KG1 (cell line): ENCODE data around the gene NALF2.

Experiments
- DNase-seq: peaks from one replicate; lab custom pipeline; 2025; lab: John Stamatoyannopoulos, UW

Gene NALF2

DNA sequence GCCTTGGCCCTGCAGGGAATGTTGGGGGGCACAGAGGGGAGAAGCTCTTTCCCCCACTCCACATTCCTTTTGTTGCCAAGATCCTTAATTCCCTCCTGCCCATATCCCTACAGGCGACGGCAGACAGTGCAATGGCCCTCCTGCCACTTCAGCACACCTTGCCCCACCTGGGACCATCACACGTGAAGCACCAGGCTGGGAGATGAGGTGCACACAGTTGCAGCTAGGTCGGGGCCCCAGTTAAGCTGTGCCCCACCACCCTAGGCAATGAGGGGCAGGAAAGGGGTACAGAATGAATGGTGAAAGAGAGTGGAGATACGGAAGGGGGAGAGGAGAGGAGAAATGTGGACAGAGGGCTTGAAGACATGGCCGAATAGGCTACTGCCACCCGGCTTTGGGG is 26.2 kb downstream of the NALF2 start:
- DNase-seq = no peak

GRCh38 chrX:69531031-69531755 is 27.1 kb downstream of the NALF2 start:
- no peak for DNase-seq

DNA sequence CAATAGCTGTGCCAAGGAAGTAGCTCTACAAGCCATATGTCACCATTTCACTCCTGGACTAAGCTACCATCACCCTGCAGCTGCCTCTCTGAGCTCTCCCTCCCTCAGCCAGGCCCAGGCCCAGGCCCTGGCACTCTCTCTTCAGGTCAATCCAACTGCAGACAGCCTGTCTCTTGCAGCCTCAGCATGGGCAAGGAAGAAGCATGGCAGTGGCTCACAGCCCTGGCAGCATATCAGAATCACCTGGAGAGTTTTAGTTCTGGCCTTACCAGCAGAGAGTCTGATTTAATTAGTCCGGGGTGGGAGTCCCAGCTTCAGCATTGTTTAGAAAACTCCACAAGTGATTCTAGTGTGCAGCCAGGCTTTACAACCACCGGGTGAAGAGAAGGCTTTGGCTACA is 31.5 kb downstream of the NALF2 start:
- no peak for DNase-seq

- DNase-seq = no peak
Observed at GRCh38 chrX:69538321-69538876, 34.3 kb downstream of the NALF2 start.

DNA sequence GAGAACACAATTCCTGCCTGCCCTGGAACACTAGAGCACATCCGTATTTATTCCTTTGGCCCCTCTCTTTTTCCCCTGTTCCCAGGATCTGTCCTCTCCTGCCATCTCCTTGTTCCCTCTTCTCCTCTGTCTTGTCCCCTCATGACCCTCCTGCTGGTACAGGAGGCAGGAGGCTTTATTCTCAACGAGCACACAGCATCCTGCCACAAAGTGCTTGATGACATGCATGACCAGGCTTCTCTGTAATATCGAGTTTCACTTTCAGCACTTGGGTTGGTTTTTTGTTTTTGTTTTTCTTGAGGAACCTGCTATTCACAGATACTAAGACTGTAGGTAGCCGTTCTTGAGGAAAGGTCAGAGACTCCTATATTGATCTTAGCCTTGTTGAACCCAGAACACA is 35.3 kb downstream of the NALF2 start:
- DNase-seq = no peak

- DNase-seq = no peak
Observed at GRCh38 chrX:69541956-69542355, 37.8 kb downstream of the NALF2 start.

DNA sequence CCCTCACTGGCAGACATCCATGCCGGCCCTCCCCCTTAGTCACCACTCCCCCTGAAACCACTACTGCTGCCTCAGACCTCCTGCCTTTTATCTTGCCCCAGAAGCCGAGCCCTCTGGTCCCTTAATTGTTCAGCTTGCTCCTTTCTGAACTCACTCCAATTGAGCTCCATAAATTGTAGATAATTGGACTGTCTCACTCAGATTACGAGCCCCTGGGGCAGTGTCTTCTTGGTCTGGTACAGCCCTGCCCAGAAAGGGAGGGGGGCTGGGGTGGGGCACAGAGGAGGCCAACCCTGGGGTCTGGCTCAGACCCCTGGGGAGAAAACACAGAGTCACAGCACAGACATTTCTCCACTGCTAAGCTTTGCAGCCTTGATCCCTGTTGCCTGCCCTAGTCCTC is 39.4 kb downstream of the NALF2 start:
- DNase-seq = no peak

GRCh38 chrX:69546417-69546816 is 42.3 kb downstream of the NALF2 start:
- DNase-seq = no peak

GRCh38 chrX:69546978-69547377 is 42.9 kb downstream of the NALF2 start:
- no peak for DNase-seq

DNA sequence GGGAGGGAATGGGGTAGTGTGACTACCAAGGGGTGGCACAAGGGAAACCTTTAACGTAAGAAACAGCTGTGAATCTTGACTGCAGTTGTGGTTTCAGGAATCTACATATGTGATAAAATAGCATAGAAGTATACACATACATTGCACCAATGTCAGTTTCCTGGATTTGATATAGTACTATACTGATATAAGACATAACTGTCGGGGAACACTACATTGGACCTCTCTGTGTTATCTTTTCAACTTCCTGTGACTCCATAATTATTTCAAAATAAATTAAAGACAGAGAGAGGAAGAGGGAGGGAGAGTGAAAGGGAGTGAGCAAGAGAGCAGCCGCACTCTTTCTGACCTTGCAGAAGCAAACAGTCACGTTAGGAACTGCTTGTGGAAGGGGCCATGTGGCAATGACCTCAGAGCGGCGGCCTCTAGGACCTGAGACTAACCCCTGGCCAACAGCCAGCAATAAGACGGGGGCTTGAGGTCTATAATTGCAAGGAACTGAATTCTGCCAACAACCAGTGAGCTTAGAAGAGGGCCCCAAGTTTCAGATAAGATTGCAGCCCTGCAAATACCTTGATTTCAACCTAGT is 47.4 kb downstream of the NALF2 start:
- DNase-seq = no peak

DNA sequence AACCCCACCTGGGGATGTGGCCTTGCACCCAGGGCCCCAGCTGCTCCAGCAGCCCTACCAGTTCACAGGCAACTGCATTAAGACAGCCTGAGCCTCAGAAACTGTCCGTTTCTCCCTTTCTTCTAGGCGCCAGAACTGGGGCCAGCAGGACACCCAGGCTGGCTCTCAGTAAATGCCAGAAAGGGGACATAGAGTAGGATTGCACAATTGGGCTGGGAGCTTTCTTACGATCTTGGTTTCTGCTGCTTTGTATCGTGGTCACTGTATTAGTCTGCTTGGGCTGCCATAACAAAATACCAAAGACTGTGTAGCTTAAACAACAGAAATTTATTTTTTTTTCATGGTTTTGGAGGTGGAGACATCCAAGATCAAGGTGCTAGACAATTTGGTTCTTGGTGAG is 48.4 kb downstream of the NALF2 start:
- DNase-seq = no peak
